HEK293 (cell line): ENCODE results near the gene CCDC17.

Experiments used
- YY1 ChIP-seq: fragments of 450-650 bp; formaldehyde crosslinking; IDR thresholded peaks from 2 replicates; pipeline ENCODE4 v1.5.1; 2018; ENCODE audit warnings: missing biosample characterization, missing genetic modification characterization
- ZFP41 ChIP-seq: fragments of 450-650 bp; formaldehyde crosslinking; IDR thresholded peaks from 2 replicates; pipeline ENCODE4 v1.5.1; 2016; ENCODE audit warnings: missing biosample characterization, missing genetic modification characterization, borderline replicate concordance
- ZNF670 ChIP-seq: fragments of 450-650 bp; formaldehyde crosslinking; IDR thresholded peaks from 2 replicates; pipeline ENCODE4 v1.5.1; 2016; ENCODE audit warnings: missing biosample characterization, missing genetic modification characterization, low read depth
- ZNF768 ChIP-seq: fragments of 450-650 bp; formaldehyde crosslinking; IDR thresholded peaks from 2 replicates; pipeline ENCODE4 v1.5.1; 2018; ENCODE audit warnings: missing biosample characterization, mild to moderate bottlenecking, missing genetic modification characterization
- TF ChIP-seq, protein P1 (sequence below): fragments of 450-650 bp; formaldehyde crosslinking; IDR thresholded peaks from 2 replicates; pipeline ENCODE4 v1.5.1; 2016; ENCODE audit warnings: missing biosample characterization, missing genetic modification characterization
- TF ChIP-seq, protein P2 (sequence below): sonication (generic); formaldehyde crosslinking; IDR thresholded peaks from 2 replicates; pipeline ENCODE4 v1.8.1; 2022; ENCODE audit warnings: mild to moderate bottlenecking, moderate library complexity, missing genetic modification reagents

DNA sequence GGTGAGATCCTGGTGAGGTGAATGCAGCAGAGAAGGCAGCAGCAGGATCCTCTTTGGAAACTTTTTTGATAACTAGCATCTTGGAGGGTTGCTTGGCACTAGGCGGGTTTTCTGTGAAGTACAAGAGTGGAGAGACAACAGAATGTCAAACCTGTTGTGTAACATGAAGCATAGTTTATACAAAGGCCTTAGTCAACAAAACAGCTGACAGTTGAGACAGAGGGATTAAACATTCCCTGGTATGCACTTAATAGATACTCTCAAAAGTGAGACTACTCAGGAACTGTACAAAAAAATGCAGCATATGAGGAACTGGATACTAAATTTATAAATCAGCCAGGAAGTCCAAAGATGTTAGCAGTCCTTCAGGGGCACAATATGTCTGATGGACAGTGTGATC is 16.4 kb upstream of the CCDC17 start:
- TF ChIP-seq, protein P1, sequence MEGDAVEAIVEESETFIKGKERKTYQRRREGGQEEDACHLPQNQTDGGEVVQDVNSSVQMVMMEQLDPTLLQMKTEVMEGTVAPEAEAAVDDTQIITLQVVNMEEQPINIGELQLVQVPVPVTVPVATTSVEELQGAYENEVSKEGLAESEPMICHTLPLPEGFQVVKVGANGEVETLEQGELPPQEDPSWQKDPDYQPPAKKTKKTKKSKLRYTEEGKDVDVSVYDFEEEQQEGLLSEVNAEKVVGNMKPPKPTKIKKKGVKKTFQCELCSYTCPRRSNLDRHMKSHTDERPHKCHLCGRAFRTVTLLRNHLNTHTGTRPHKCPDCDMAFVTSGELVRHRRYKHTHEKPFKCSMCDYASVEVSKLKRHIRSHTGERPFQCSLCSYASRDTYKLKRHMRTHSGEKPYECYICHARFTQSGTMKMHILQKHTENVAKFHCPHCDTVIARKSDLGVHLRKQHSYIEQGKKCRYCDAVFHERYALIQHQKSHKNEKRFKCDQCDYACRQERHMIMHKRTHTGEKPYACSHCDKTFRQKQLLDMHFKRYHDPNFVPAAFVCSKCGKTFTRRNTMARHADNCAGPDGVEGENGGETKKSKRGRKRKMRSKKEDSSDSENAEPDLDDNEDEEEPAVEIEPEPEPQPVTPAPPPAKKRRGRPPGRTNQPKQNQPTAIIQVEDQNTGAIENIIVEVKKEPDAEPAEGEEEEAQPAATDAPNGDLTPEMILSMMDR (tag by site-specific recombination), result no peak
- TF ChIP-seq ZNF670 (tag by site-specific recombination), result no peak
- TF ChIP-seq, protein P2, sequence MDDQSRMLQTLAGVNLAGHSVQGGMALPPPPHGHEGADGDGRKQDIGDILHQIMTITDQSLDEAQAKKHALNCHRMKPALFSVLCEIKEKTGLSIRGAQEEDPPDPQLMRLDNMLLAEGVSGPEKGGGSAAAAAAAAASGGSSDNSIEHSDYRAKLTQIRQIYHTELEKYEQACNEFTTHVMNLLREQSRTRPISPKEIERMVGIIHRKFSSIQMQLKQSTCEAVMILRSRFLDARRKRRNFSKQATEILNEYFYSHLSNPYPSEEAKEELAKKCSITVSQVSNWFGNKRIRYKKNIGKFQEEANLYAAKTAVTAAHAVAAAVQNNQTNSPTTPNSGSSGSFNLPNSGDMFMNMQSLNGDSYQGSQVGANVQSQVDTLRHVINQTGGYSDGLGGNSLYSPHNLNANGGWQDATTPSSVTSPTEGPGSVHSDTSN (CRISPR knock-in tag), result no peak
- no peak for TF ChIP-seq ZNF768
- TF ChIP-seq ZFP41, result no peak
- no peak for TF ChIP-seq YY1 (tag by site-specific recombination)
